Measurements from ENCODE around the gene NR0B1.

The NR0B1 gene

DNA sequence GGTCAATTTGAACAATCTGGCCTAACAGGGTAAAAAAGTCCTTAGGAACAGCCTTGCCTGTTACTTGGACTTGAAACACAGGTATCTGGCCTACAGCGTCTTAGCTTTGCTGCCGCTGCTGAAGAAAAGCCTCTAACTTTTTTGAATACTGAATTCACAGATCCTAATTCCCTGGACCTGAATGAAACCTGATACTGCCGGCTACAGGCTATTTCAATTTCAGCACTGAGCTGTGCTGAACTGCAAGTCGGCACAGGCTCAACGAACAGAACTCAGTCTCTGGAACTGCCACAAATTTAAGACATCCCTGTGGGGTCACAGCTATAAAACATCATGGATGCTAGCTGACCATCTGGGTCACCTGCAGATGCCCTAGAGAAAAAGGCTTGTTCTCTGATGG lies 7.2 kb downstream of the NR0B1 start:
- Mint-ChIP-seq H3K4me3 (no peak overlapping the region), H3K27me3 (no peaks in the 10 kb centered on the region)
- DNase-seq (ENCODE audit: low spot score in 2 of 2), result no peak

GRCh38 chrX:30301208-30301607 lies 8.0 kb downstream of the NR0B1 start:
- Mint-ChIP-seq H3K4me1 (no peaks in the 10 kb centered on the region), H3K27me3 (no peaks in the 10 kb centered on the region), H3K9me3 (peaks cover 12% of the 10 kb centered on the region), H3K27ac (ENCODE audit: low read depth) (no peak overlapping the region), H3K36me3 (ENCODE audit: insufficient read depth) (no peaks in the 10 kb centered on the region), H3K4me3 (no peak overlapping the region)
- ATAC-seq (replicated peaks; ENCODE audit: extremely low read depth, poor library complexity, severe bottlenecking) (no peak), DNase-seq (ENCODE audit: low spot score in 2 of 2) (no peak)

More for the DNA sequence above, 7.2 kb downstream of the NR0B1 start:
- Mint-ChIP-seq H3K36me3 (ENCODE audit: insufficient read depth) (no peaks in the 10 kb centered on the region), H3K27ac (ENCODE audit: low read depth) (no peak overlapping the region), H3K9me3 (peaks cover 11% of the 10 kb centered on the region), H3K4me1 (no peaks in the 10 kb centered on the region)
- no peak for ATAC-seq (replicated peaks; ENCODE audit: extremely low read depth, poor library complexity, severe bottlenecking)

DNA sequence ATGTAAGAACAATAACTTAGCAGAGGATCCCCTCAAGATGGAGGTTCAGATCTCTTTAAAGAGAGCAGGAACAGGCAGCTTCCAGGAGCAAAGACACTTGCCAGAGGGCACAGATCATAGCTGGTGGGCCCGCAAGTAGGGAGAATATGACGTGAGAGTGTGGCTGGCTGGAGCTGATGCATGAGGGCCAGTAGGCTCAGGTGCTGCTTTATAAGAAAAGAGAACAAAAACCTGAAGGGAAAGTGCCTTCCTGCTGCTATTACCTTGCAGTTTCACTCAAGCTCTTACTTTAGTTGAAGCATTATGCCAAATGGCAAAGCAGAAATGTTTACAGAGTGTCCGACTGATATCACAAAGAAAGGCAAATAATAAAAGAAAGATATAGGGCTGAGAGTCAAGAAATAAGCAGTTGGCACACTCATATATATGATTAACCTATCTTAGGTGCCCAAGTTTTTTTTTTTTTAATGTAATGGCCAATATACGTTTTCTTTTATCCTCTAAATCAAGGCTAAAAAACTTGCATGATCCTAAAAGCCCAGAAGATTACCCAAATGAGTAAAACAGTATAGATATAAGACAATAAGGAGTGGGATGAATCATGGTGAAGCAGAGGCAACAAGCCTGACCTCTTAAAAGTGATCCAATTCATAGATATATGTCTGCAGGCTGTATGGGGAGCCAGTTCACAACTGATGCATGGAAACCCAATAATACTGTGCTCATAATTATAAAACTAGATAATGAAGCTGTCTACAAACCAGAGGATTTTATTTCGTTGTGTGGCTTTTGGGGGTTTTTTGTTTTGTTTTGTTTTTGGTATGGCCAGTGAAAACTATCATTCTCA lies 12.6 kb downstream of the NR0B1 start:
- no peak overlapping the region for H3K27ac Mint-ChIP-seq (ENCODE audit: low read depth)
- H3K9me3 Mint-ChIP-seq, result peaks cover 17% of the 10 kb centered on the region
- H3K4me3 Mint-ChIP-seq, result no peak overlapping the region
- no peaks in the 10 kb centered on the region for H3K36me3 Mint-ChIP-seq (ENCODE audit: insufficient read depth)
- H3K4me1 Mint-ChIP-seq, result no peaks in the 10 kb centered on the region
- ATAC-seq (replicated peaks; ENCODE audit: extremely low read depth, poor library complexity, severe bottlenecking) (no peak), DNase-seq (ENCODE audit: low spot score in 2 of 2) (no peak)
- no peaks in the 10 kb centered on the region for H3K27me3 Mint-ChIP-seq

DNA sequence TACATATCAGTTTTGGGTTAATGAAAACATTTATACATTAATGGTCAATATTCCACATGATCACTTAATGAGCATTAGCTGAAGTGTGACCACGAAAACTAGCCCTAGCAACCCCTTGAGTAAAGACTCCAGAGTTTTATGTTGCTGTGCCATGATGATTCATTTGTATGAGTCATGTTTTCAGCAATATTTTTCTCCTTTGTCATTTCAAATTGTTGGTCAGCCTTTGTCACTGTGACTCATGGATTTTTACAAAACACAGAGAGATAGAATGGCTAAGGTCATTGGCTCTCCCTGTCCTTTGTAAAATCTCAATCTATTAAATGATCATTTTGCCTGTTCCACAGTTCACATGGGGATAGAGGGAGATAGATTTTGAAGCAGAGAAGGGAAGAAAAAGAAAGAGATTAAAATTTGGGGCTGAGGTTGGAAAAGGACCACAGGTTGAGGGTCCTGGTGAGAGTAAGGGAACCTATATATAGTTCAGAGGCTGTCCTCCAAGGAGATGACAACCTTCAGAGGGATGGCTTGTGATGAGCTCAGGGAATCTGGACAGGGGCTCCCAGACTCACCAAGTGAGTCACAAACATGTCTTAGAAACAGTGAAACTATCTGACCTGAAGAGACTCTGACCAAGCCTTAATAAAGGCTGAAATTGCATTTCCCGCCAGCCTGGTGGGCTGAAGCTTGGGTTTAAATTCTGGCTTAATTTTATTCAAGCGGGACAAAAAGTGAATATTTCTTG lies 25.6 kb downstream of the NR0B1 start:
- DNase-seq (ENCODE audit: low spot score in 2 of 2) (no peak), ATAC-seq (replicated peaks; ENCODE audit: extremely low read depth, poor library complexity, severe bottlenecking) (no peak)
- Mint-ChIP-seq H3K4me1 (no peaks in the 10 kb centered on the region), H3K4me3 (no peak overlapping the region), H3K36me3 (ENCODE audit: insufficient read depth) (no peaks in the 10 kb centered on the region), H3K27ac (ENCODE audit: low read depth) (no peak overlapping the region), H3K27me3 (no peaks in the 10 kb centered on the region), H3K9me3 (no peaks in the 10 kb centered on the region)

DNA sequence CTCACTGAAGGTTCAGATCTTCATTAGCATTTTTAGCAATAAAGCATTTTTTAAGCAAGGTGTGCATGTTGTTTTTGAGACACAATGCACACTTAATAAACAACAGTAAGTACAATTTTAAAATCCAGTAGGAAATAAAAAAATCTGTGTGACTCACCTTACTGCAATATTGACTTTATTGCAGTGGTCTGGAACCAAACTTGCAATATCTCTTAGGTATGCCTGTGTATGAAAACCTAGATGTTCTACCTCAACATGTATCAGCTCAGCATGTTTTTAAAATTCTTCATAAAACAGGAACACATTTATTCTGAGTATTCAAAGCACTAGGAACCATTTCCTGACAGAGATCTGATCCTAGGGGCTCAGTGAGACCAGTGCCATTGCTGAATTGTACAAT lies 26.7 kb downstream of the NR0B1 start:
- Mint-ChIP-seq H3K4me1 (no peaks in the 10 kb centered on the region), H3K27me3 (no peaks in the 10 kb centered on the region), H3K27ac (ENCODE audit: low read depth) (no peak overlapping the region), H3K9me3 (no peaks in the 10 kb centered on the region), H3K36me3 (ENCODE audit: insufficient read depth) (no peaks in the 10 kb centered on the region), H3K4me3 (no peak overlapping the region)
- no peak for ATAC-seq (replicated peaks; ENCODE audit: extremely low read depth, poor library complexity, severe bottlenecking)
- no peak for DNase-seq (ENCODE audit: low spot score in 2 of 2)

- Mint-ChIP-seq H3K4me1 (no peaks in the 10 kb centered on the region), H3K9me3 (no peaks in the 10 kb centered on the region), H3K27ac (ENCODE audit: low read depth) (no peak overlapping the region), H3K27me3 (no peaks in the 10 kb centered on the region), H3K4me3 (no peak overlapping the region), H3K36me3 (ENCODE audit: insufficient read depth) (no peaks in the 10 kb centered on the region)
- no peak for DNase-seq (ENCODE audit: low spot score in 2 of 2)
- no peak for ATAC-seq (replicated peaks; ENCODE audit: extremely low read depth, poor library complexity, severe bottlenecking)
Measured at GRCh38 chrX:30280428-30280827, 28.8 kb downstream of the NR0B1 start.

DNA sequence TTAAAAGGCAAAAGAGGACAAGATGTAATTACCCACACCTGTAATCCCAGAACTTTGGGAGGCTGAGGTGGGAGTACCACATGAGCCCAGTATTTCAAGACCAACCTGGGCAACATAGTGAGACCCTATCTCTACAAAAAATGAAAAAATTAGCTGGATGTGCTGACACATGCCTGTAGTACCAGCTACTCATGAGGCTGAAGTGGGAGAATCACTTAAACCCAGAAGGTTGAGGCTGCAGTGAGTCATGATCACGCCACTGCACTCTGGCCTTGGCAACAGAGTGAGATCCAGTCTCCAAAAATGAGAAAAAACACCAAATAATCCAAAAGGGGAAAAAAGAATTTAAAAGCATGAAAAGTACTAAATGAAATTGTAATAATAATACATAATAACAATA lies 30.8 kb downstream of the NR0B1 start:
- no peak overlapping the region for H3K4me3 Mint-ChIP-seq
- H3K27ac Mint-ChIP-seq (ENCODE audit: low read depth), result no peak overlapping the region
- no peak for DNase-seq (ENCODE audit: low spot score in 2 of 2)
- ATAC-seq (replicated peaks; ENCODE audit: extremely low read depth, poor library complexity, severe bottlenecking), result no peak
- peaks cover 5% of the 10 kb centered on the region for H3K9me3 Mint-ChIP-seq
- no peaks in the 10 kb centered on the region for H3K4me1 Mint-ChIP-seq
- H3K36me3 Mint-ChIP-seq (ENCODE audit: insufficient read depth), result no peaks in the 10 kb centered on the region
- no peaks in the 10 kb centered on the region for H3K27me3 Mint-ChIP-seq

- peaks cover 1% of the 10 kb centered on the region for H3K36me3 Mint-ChIP-seq (ENCODE audit: insufficient read depth)
- no peak overlapping the region for H3K27ac Mint-ChIP-seq (ENCODE audit: low read depth)
- no peaks in the 10 kb centered on the region for H3K4me1 Mint-ChIP-seq
- no peaks in the 10 kb centered on the region for H3K27me3 Mint-ChIP-seq
- H3K4me3 Mint-ChIP-seq, result no peak overlapping the region
- no peak for ATAC-seq (replicated peaks; ENCODE audit: extremely low read depth, poor library complexity, severe bottlenecking)
- DNase-seq (ENCODE audit: low spot score in 2 of 2), result no peak
- peaks cover 5% of the 10 kb centered on the region for H3K9me3 Mint-ChIP-seq
Measured at GRCh38 chrX:30275498-30275897, 33.7 kb downstream of the NR0B1 start.

DNA sequence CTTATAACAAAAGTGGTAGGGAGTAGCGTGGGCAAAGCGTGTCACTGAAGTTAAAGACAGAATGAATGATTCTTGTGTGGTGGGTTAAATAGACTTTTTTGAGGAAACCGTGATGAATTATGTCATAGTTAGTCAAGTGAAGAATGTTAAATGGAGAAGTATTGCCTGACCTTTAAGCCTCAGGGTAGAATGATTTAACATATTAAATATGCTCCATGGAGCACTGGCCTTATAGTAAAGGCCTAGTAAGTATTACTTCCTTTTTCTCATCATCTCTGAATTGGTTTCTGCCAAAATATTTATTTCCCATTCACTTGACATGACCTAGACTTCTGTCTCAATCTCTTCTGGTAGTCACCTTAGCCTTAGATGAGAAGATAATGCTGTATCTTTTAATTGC lies 38.6 kb downstream of the NR0B1 start:
- ATAC-seq (replicated peaks; ENCODE audit: extremely low read depth, poor library complexity, severe bottlenecking) (no peak), DNase-seq (ENCODE audit: low spot score in 2 of 2) (no peak)
- peaks cover 1% of the 10 kb centered on the region for H3K36me3 Mint-ChIP-seq (ENCODE audit: insufficient read depth)
- peaks cover 10% of the 10 kb centered on the region for H3K9me3 Mint-ChIP-seq
- no peak overlapping the region for H3K4me3 Mint-ChIP-seq
- H3K27ac Mint-ChIP-seq (ENCODE audit: low read depth), result no peak overlapping the region
- no peaks in the 10 kb centered on the region for H3K27me3 Mint-ChIP-seq
- no peaks in the 10 kb centered on the region for H3K4me1 Mint-ChIP-seq

DNA sequence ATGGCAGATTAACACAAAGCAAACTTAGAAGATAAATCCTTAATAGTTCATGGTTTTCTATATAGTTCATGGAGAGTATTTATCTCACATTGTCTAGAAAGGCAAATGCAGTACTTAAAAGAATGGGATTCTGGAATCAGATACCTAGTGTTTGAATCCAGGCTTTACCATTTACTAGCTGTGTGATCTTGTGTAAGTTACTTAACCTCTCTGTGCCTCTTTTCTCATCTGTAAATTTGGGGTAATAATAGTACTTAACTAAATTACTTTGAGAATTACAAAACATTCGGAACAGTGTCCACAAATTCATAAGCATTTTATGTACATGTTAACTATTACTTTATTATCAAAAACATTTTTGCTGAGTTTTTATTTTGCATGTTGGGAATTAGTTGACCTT lies 46.4 kb downstream of the NR0B1 start:
- Mint-ChIP-seq H3K4me3 (no peak overlapping the region), H3K9me3 (peaks cover 5% of the 10 kb centered on the region), H3K36me3 (ENCODE audit: insufficient read depth) (no peaks in the 10 kb centered on the region), H3K27ac (ENCODE audit: low read depth) (no peak overlapping the region), H3K27me3 (no peaks in the 10 kb centered on the region), H3K4me1 (no peaks in the 10 kb centered on the region)
- DNase-seq (ENCODE audit: low spot score in 2 of 2) (no peak), ATAC-seq (replicated peaks; ENCODE audit: extremely low read depth, poor library complexity, severe bottlenecking) (no peak)

DNA sequence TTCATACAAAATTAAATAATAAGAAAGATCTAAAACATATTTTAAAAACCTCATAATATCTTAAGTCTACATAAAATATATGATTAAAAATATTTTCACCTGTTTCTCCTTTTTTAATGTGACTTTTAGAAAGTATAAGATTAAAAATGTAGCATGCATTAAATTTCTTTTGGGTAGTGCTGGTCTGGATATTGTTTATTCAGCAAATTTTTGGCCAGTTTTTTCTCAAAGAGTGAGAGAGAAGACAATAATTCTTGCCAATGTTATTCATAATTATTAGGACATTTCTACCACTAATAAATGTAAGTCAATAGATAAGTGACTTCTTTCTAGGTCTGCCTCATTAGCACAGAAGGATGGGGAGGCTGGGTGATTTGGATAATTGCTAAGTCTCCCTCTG lies 48.2 kb downstream of the NR0B1 start:
- ATAC-seq (replicated peaks; ENCODE audit: extremely low read depth, poor library complexity, severe bottlenecking), result no peak

GRCh38 chrX:30259927-30260326 lies 49.3 kb downstream of the NR0B1 start:
- Mint-ChIP-seq H3K36me3 (ENCODE audit: insufficient read depth) (no peaks in the 10 kb centered on the region), H3K27me3 (no peaks in the 10 kb centered on the region), H3K4me3 (no peak overlapping the region), H3K27ac (ENCODE audit: low read depth) (no peak overlapping the region), H3K9me3 (peaks cover 3% of the 10 kb centered on the region), H3K4me1 (no peaks in the 10 kb centered on the region)
- DNase-seq (ENCODE audit: low spot score in 2 of 2), result no peak
- ATAC-seq (replicated peaks; ENCODE audit: extremely low read depth, poor library complexity, severe bottlenecking), result no peak

More for the DNA sequence above, 48.2 kb downstream of the NR0B1 start:
- no peaks in the 10 kb centered on the region for H3K4me1 Mint-ChIP-seq
- no peaks in the 10 kb centered on the region for H3K27me3 Mint-ChIP-seq
- no peaks in the 10 kb centered on the region for H3K36me3 Mint-ChIP-seq (ENCODE audit: insufficient read depth)
- no peak for DNase-seq (ENCODE audit: low spot score in 2 of 2)
- no peak overlapping the region for H3K4me3 Mint-ChIP-seq
- H3K9me3 Mint-ChIP-seq, result peaks cover 8% of the 10 kb centered on the region
- no peak overlapping the region for H3K27ac Mint-ChIP-seq (ENCODE audit: low read depth)
